Astrocyte (in vitro differentiated cells and primary cell): ENCODE data around the gene SAMD14. TPM values are rescaled to one million over a fixed set of nuclear protein-coding genes. Genes with fewer than 3 reads are reported as not detected.

Source experiments
- DNase-seq: peaks from one replicate; pipeline ENCODE4 v3.0.0-alpha.2; 2010; ENCODE audit warnings: low read depth
- FAIRE-seq: peaks from 2 replicates; lab custom pipeline; 2011; peaks lifted over from hg19 to GRCh38; lab: Jason Lieb, UNC
- H2AFZ ChIP-seq: 2 replicates; pipeline ENCODE4 v1.6.0; 2012; ENCODE audit warnings: low read depth, low read length, inconsistent platforms
- H3K27ac ChIP-seq: 2 replicates; pipeline ENCODE4 v1.5.1; 2011; ENCODE audit warnings: low read depth, low read length, inconsistent platforms
- H3K27me3 ChIP-seq: 2 replicates; pipeline ENCODE4 v1.6.0; 2011; ENCODE audit warnings: low read length, inconsistent platforms; ENCODE audit not compliant: insufficient read depth
- H3K36me3 ChIP-seq: 2 replicates; pipeline ENCODE4 v1.5.1; 2011; ENCODE audit warnings: low read length, inconsistent platforms; ENCODE audit not compliant: insufficient read depth
- H3K4me1 ChIP-seq: 2 replicates; pipeline ENCODE4 v1.5.1; 2011; ENCODE audit warnings: low read length, inconsistent platforms; ENCODE audit not compliant: insufficient read depth
- H3K4me2 ChIP-seq: 2 replicates; pipeline ENCODE4 v1.6.0; 2012; ENCODE audit warnings: low read length, inconsistent platforms
- H3K4me3 ChIP-seq: 2 replicates; pipeline ENCODE4 v1.5.1; 2011; ENCODE audit warnings: low read depth, mild to moderate bottlenecking, low read length, inconsistent platforms; ENCODE audit not compliant: insufficient read depth
- H3K79me2 ChIP-seq: 2 replicates; pipeline ENCODE4 v1.6.0; 2012; ENCODE audit warnings: mild to moderate bottlenecking, low read length, inconsistent platforms; ENCODE audit not compliant: insufficient read depth
- H3K9ac ChIP-seq: 2 replicates; pipeline ENCODE4 v1.6.0; 2012; ENCODE audit warnings: mild to moderate bottlenecking, low read length, inconsistent platforms
- H3K9me3 ChIP-seq: 2 replicates; pipeline ENCODE4 v1.5.1; 2012; ENCODE audit warnings: low read depth, mild to moderate bottlenecking, low read length, inconsistent platforms; ENCODE audit not compliant: insufficient read depth
- H4K20me1 ChIP-seq: 2 replicates; pipeline ENCODE4 v1.6.0; 2012; ENCODE audit warnings: low read length, inconsistent platforms; ENCODE audit not compliant: insufficient read depth
- H3K27ac Mint-ChIP-seq: one replicate; pipeline ENCODE4 v1.8.0; 2021; ENCODE audit warnings: mild to moderate bottlenecking, mixed read lengths; ENCODE audit not compliant: unreplicated experiment
- H3K27me3 Mint-ChIP-seq: one replicate; pipeline ENCODE4 v1.8.0; 2021; ENCODE audit warnings: low read depth, mixed read lengths; ENCODE audit not compliant: unreplicated experiment
- H3K36me3 Mint-ChIP-seq: one replicate; pipeline ENCODE4 v1.8.0; 2021; ENCODE audit warnings: low read depth, mixed read lengths; ENCODE audit not compliant: unreplicated experiment
- H3K4me1 Mint-ChIP-seq: one replicate; pipeline ENCODE4 v1.8.0; 2021; ENCODE audit warnings: low read depth, mixed read lengths; ENCODE audit not compliant: unreplicated experiment
- H3K4me3 Mint-ChIP-seq: one replicate; pipeline ENCODE4 v1.8.0; 2021; ENCODE audit warnings: mild to moderate bottlenecking, moderate library complexity, mixed read lengths; ENCODE audit not compliant: unreplicated experiment
- H3K9me3 Mint-ChIP-seq: one replicate; pipeline ENCODE4 v1.8.0; 2021; ENCODE audit warnings: mild to moderate bottlenecking, mixed read lengths; ENCODE audit not compliant: unreplicated experiment
- CTCF ChIP-seq: IDR thresholded peaks from 2 replicates; pipeline ENCODE4 v1.5.1; 2011; ENCODE audit warnings: low read depth, mild to moderate bottlenecking, inconsistent platforms, low read length, moderate library complexity; ENCODE audit not compliant: insufficient read depth
- EZH2 ChIP-seq: IDR thresholded peaks from 2 replicates; pipeline ENCODE4 v1.6.1; 2012; ENCODE audit warnings: mild to moderate bottlenecking, low read length, inconsistent platforms; ENCODE audit not compliant: insufficient read depth
- total RNA-seq: library from RNA; stranded (reverse); gene quantifications from 2 replicates; pipeline ENCODE4 v1.2.1, GENCODE V29; 2021

SAMD14 gene
- total RNA-seq, 1 donor from 2014 or later, result 10.8 TPM

- no peak overlapping the region for H3K4me3 ChIP-seq
- H3K27ac ChIP-seq, result no peak overlapping the region
- H4K20me1 ChIP-seq, result no peaks in the 10 kb centered on the region
- H3K4me2 ChIP-seq, result no peak overlapping the region
- DNase-seq (no peak), FAIRE-seq (no peak)
- H3K36me3 Mint-ChIP-seq, result no peaks in the 10 kb centered on the region
- H2AFZ ChIP-seq, result no peak overlapping the region
- no peak overlapping the region for H3K9ac ChIP-seq
- no peaks in the 10 kb centered on the region for H3K9me3 ChIP-seq
- H3K4me1 ChIP-seq, result peaks cover 18% of the 10 kb centered on the region
- H3K4me3 Mint-ChIP-seq, result no peak overlapping the region
- H3K9me3 Mint-ChIP-seq, result no peaks in the 10 kb centered on the region
- H3K4me1 Mint-ChIP-seq, result peaks cover 1% of the 10 kb centered on the region
- no peaks in the 10 kb centered on the region for H3K27me3 ChIP-seq
- TF ChIP-seq EZH2, result no peak
- no peak overlapping the region for H3K27ac Mint-ChIP-seq
- H3K27me3 Mint-ChIP-seq, result no peaks in the 10 kb centered on the region
- peaks cover 6% of the 10 kb centered on the region for H3K79me2 ChIP-seq
- H3K36me3 ChIP-seq, result no peaks in the 10 kb centered on the region
Observed at GRCh38 chr17:50155115-50155819, 25.3 kb upstream of the SAMD14 start.

- no peak overlapping the region for H3K4me3 Mint-ChIP-seq
- no peak for FAIRE-seq
Observed at GRCh38 chr17:50154604-50155003, 24.6 kb upstream of the SAMD14 start.

More at GRCh38 chr17:50154604-50155003, 24.6 kb upstream of the SAMD14 start:
- Histone ChIP-seq H2AFZ (no peak overlapping the region), H3K27me3 (no peaks in the 10 kb centered on the region), H3K79me2 (peaks cover 12% of the 10 kb centered on the region), H3K4me1 (peaks cover 18% of the 10 kb centered on the region), H3K9ac (no peak overlapping the region), H3K27ac (no peak overlapping the region), H3K4me2 (no peak overlapping the region), H3K4me3 (no peak overlapping the region), H4K20me1 (no peaks in the 10 kb centered on the region), H3K9me3 (no peaks in the 10 kb centered on the region), H3K36me3 (no peaks in the 10 kb centered on the region)
- Mint-ChIP-seq H3K9me3 (no peaks in the 10 kb centered on the region), H3K36me3 (no peaks in the 10 kb centered on the region), H3K4me1 (peaks cover 1% of the 10 kb centered on the region), H3K27me3 (no peaks in the 10 kb centered on the region), H3K27ac (no peak overlapping the region)
- TF ChIP-seq CTCF (no peak), EZH2 (no peak)
- DNase-seq, result no peak
